Measurements from ENCODE around the gene EPB41L5.

GRCh38 chr2:120174963-120175581 lies 162.2 kb downstream of the EPB41L5 start:
- TF ChIP-seq POLR2A (IDR thresholded peaks at IDR 0.05) (no peak), CTCF (IDR thresholded peaks at IDR 0.05) (peak; percentile 67 to 76 (median 74))

Data from right lobe of liver (tissue), 4 donors.